H54 (cell line): ENCODE data around the gene NCS1.

Experiments
- DNase-seq: peaks from one replicate; pipeline ENCODE4 v3.0.0; 2011; ENCODE audit warnings: low spot score, mixed read lengths; ENCODE audit not compliant: insufficient read length
- FAIRE-seq: peaks from 3 replicates; lab custom pipeline; 2011; peaks lifted over from hg19 to GRCh38; lab: Jason Lieb, UNC
- POLR2A ChIP-seq: IDR thresholded peaks from 2 replicates; pipeline ENCODE4 v1.6.1; 2011; ENCODE audit warnings: low read depth, mild to moderate bottlenecking, low read length

NCS1 gene

DNA sequence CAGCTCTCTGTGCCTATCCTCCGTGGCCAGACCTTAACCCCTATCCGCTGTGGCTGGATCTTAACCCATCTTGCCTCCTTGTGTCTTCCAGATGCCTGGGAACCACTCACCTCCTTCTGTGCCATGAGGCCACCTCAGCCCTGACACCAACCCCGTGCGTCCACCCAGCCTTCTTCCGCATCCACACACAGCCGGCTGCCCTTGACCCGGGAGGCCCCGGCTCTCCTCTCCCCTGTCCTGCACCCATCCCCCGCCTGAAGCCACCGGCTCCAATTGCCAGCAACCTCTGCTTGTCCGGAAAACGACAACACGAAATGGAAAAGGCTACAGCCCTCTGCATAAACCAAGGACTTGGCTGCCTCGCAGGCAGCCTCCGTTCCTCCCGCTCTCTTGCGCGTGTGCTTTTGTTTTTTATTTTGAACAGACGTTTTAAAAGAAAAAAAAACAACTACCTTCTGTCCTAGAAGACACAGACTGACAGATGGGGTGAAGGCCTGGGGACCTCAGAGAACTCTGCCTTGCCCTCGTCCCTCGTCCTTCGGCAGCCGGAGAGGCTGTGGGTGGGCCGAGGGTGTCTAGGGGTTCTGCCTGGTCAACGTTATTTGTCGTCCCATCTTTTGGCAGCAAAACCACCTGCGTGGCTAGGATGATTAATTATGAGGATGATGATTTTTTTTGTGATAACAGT, 60.8 kb downstream of the NCS1 start:
- no peak for FAIRE-seq
- TF ChIP-seq POLR2A: no peak
- no peak for DNase-seq

DNA sequence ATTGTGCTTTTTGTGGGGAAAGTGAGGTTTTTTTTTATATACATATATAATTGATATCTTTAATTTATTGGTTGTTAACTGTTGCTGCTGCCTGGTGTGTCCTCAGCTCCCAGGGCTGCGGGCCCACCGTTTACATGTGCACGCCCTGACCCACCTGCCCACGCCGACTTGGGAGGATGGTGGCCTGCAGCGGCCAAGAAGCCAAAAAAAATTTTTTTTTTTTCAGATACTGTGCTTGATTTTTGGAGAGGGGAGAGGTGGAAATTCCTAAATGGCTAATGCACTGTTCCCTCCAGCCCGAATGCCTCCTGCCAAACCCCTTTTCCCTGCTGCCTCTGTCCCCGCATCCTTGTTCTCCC, 61.4 kb downstream of the NCS1 start:
- FAIRE-seq (no peak), DNase-seq (no peak)
- TF ChIP-seq POLR2A: no peak

DNA sequence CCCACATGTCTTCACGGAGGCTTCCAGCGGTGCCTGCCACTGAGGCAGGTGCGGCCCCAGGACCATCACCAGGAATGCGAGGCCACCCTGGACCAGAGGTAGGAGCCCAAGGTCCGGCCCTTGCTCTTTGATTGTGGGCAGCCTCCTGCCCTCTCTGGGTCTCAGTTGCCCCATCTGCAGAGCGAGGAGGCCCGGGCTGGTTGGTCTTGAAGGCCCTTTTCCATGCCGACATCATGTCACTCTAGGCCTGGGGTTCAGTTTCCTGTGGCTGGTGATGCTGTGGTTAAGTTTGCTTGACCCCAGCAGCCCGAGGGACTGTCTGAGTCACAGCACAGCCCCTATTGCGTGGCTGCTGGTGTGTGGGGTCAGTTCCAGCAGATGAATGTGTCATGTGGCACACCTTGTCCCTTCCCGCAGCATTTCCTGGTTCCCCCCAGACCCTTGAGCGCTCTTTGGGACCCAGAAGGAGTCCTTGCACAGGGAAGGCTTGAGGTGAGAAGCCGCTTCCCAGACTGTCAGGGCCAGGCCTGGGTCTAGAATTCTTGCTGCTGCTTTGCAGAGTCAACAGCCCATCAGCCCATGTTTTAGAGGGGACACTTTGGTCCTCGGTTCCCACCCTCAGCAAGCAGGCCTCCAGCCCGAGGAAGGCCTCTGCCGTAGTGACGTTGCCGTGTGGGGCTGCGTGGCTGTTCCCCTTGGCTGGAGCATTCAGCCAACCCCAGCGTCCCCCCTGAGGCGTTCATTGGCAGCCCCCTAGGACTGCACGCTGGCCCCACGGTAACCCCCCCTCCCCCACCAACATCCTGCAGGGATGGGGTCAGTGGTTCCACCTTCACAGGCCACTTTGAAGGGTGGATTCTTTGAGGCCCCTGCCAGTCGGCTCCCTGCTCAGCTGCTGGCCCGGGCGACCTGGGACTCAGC, 62.4 kb downstream of the NCS1 start:
- FAIRE-seq: no peak
- peak; percentile 5 for DNase-seq
- TF ChIP-seq POLR2A: no peak

DNA sequence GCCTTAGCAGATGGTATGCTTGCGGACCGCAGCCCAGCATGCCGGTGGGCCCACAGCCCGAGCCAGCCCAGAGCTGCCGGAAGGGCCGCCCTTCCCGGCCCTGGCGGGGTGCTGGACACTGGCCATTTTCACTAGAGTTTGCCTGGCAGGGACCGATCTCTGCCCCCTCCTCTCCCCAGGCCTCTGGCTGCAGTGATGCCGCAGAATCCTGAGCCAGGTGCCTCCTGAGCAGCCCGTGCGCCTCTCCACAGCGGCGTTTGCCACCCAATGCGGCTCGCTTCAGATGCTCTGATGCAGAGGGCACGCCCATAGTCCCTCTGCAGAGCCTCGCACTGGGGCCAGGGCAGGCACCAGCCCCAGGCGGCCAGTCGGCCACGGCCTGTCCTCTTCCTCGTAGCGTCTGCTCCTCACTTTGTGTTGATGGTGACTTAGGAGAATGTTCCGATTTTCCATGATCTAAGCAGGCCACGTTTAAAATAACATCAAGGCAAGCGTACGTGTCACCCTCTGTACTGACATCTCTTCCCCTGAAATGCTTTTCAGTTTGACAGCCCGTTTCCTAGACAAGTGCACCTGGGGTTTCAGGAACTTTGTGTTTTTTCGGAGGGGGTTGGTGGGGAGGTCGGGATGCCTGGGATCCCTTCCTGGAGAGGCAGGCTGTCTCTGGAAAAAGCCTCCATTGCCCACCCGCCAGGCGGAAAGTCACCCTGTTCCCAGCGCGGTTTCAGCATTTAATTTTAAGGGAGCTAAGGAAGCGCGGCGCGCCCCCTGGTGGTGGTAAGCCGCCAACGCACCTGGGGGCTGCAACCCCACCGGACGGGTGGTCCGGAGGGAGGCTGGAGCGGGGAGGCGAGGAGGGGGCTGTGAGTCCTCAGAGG, 63.6 kb downstream of the NCS1 start:
- DNase-seq (no peak), FAIRE-seq (no peak)
- TF ChIP-seq POLR2A: no peak

DNA sequence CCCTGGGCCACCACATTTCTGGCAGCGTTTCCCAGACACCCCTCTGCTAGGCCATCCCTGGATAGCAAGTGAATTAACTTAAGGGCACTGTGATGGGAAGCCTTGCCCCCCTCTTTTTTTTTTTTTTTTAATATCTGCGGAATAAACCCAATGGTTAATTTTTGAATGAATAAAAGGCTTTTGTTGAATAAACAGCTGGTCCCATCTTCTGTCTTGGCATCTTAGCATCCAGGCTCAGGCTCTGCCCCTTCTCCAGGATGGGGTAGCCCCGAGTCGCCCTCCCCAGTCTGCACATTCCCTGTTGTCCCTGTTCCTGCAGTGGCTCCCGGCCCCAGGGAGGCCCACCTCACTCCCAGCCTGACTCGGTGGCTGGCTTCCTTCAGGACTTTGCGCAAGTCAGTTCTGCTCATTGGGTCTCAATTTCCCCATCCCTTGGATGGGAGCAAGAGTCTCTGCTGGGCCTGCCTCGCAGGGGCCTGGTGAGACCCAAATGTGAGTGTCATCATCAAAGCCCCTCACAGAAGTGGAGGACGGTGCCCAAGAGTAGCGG, 64.3 kb downstream of the NCS1 start:
- DNase-seq (no peak), FAIRE-seq (no peak)
- TF ChIP-seq POLR2A: no peak

DNA sequence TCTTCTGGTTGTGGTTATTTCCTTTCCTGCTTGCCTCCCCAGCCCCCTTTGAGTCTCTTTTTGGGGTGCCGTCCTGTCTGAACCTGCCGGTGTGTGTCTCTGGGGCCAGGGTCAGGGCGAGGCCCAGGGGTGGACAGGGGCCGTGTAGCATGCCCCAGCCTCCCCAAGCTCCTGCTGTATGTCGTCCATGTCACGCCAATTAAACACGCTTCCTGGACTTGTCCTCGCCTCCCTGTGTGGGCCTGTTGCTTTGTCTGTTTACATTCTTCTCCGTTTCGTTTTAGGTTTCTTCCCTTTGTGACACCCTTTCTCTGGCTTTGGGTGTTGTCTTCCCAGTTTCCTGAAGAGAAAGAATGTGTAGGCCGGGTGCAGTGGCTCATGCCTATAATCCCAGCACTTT, 64.9 kb downstream of the NCS1 start:
- TF ChIP-seq POLR2A: no peak
- no peak for DNase-seq
- no peak for FAIRE-seq

DNA sequence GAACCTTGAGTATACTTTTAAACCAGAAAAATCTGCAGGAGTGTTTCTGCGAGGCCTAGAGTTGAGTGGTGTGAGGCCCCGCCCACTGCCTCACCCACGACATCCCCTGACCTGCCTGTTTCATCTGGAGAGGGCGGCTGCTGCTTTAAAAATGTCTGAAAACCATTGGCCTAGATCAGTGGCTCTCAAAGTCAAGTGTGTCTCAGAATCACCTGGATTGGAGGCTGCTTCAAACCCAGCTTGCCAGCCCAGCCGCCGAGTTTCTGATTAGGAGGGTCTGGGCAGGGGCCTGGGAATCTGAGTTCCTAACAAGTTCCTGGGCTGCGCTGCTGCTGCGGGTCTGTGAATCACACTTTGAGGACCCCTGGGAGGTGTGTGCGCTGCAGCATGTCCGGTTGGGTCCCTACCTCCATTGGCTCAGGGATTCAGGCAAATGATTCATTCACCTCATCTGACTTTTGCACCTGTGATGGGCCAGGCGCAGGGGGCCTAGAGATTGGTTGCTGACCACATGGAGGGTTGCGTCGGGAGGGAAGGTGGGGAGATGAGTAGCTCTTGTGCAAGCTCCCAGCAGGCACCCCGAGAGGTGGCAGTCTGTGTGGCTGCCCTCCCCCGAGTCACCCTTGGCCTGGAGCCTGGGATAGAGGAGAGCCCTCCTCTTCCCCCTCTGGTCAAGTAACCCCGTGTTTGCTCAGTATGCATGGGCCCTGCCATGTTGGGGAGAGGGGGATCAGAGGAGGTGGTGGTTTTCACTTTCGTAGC, 65.7 kb downstream of the NCS1 start:
- TF ChIP-seq POLR2A: no peak
- DNase-seq (no peak), FAIRE-seq (no peak)

DNA sequence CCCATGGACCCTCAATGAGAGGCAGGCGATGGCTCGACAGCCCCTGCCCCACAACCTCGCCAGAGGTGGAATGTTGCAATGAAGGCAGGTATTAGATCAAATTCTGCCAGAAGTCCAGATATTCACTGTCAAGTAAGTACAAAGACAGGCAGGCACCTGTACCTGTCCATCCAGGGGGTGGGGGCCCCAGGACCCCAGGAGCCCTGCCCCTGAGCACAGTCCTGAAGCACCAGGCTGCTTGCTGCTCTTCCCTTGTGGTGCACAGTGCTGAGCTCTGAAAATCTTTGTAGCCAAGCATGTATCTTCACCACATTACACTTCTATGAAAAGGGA, 67.1 kb downstream of the NCS1 start:
- no peak for DNase-seq
- no peak for FAIRE-seq
- TF ChIP-seq POLR2A: no peak

DNA sequence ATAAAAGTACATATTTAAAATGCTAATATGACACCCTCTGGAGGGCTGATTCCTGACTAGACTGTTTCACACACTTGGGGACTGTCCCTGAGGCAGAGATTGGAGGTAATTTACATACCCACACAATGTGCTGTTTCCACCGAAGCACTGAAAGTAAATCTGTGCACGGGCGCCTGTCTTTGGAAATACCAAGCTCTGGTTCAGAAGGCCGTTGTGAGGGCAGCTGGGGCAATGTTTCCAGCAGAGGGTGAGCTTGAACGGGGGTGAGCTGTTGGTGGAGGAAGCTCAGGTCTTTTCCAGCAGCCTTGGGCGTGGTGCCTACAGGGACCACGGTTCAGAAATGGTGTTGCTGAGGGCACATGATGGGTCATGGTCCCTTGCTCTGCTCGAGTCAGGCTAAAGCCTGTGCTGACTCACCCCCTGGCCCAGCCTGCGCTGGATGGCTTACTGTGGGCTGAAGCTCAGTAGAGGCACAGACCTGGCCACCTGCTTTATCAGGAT, 67.6 kb downstream of the NCS1 start:
- DNase-seq: no peak
- TF ChIP-seq POLR2A: no peak
- FAIRE-seq: no peak

DNA sequence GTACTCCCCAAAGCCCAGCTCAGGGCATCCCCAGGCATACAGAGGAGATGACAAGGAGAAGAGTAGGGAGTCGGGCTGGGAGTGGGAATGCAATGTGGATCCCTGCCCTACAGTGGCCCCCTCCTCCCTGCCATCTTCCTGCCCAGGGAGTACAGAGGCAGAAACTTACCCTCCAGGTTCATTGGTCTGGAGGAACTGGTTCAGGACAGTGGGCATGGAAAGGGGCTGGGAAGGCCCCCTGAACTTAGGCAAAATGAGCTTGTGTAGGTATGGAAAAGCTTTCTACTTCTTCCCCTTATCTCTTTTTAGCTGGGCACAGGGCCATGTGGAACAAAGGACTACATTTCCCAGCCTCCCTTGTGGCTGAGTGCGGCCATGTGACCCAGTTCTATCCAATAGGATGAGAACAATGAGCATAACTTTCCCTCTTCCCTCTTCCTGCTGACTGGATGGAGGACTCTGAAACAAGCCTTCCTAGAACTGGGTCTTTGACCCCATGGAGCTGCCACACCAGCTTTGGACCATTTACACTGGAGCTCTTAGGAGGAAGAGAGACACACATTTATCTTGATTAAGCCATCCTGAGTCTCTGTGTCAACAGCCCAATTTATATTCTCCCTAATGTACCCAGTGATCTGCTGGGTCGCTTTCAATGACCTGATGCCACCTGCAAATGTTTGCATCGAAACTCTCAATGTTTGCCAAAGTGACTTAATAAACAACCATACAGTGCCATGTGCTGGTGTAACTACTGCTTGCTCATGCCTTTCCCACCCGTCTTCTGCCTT, 68.4 kb downstream of the NCS1 start:
- TF ChIP-seq POLR2A: no peak
- peak; percentile 48 for FAIRE-seq
- no peak for DNase-seq

DNA sequence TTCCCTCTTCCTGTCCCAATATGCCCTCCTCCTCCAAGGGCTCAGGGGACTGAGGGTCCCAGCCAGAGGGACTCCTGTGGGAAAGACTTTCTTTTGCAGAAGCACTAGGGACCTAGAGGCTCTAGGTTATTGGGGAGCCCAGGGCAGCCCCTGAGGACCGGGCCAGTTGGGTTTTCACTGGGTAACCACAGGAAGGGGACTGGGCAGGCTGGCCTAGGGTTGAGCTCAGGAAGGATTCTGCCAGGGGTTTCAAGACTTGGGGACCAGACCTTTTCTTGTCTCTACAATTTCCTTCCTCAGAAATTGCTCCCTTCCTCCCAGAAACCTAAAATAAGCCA, 69.0 kb downstream of the NCS1 start:
- no peak for DNase-seq
- no peak for TF ChIP-seq POLR2A
- no peak for FAIRE-seq

DNA sequence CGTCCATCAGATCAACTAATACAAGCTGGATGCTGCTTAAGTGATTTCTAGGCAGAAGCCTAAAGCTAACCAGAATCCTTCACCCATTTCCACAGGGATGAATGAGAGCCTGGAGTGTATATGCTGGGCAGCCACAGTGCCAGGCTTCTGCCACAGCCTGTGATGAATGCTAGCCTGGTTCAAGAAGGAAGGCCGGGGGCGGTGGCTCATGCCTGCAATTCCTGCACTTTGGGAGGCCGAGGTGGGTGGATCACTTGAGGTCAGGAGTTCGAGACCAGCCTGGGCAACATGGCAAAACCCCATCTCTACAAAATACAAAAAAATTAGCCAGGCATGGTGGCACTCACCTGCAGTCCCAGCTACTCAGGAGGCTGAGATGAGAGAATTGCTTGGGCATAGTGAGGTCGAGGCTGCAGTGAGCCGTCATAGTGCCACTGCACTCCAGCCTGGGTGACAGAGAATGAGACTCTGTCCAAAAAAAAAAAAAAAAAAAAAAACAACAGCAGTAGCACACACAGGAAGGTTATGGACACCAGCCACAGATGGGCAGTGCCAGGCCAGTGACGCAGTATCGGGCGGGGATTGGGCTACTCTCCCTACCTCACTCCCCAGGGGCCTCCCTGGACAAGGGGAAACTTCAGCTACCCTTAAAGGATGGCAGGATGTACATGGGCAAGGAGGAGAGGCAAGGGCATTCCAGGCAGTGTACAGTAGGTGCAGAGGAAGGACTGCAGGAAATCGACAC, 70.2 kb downstream of the NCS1 start:
- FAIRE-seq (no peak), DNase-seq (no peak)
- no peak for TF ChIP-seq POLR2A
